Measurements from ENCODE around the gene PGK2.

PGK2 gene

GRCh38 chr6:49736017-49736508 is 51.0 kb downstream of the PGK2 start:
- no peak for DNase-seq (ENCODE audit: low spot score)
